GM12873 (cell line): Measurements from ENCODE around the gene ANKS1B.

ENCODE experiments used
- TF ChIP-seq, protein P1 (sequence below): IDR thresholded peaks from 2 replicates; pipeline ENCODE4 v1.5.1; 2012; ENCODE audit warnings: low read depth, mild to moderate bottlenecking, moderate library complexity, low read length, control low read depth; ENCODE audit not compliant: insufficient read depth; ENCODE audit errors: missing control alignments

The ANKS1B gene

GRCh38 chr12:99136516-99136915 lies 848.2 kb downstream of the ANKS1B start:
- TF ChIP-seq, protein P1, sequence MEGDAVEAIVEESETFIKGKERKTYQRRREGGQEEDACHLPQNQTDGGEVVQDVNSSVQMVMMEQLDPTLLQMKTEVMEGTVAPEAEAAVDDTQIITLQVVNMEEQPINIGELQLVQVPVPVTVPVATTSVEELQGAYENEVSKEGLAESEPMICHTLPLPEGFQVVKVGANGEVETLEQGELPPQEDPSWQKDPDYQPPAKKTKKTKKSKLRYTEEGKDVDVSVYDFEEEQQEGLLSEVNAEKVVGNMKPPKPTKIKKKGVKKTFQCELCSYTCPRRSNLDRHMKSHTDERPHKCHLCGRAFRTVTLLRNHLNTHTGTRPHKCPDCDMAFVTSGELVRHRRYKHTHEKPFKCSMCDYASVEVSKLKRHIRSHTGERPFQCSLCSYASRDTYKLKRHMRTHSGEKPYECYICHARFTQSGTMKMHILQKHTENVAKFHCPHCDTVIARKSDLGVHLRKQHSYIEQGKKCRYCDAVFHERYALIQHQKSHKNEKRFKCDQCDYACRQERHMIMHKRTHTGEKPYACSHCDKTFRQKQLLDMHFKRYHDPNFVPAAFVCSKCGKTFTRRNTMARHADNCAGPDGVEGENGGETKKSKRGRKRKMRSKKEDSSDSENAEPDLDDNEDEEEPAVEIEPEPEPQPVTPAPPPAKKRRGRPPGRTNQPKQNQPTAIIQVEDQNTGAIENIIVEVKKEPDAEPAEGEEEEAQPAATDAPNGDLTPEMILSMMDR: no peak

DNA sequence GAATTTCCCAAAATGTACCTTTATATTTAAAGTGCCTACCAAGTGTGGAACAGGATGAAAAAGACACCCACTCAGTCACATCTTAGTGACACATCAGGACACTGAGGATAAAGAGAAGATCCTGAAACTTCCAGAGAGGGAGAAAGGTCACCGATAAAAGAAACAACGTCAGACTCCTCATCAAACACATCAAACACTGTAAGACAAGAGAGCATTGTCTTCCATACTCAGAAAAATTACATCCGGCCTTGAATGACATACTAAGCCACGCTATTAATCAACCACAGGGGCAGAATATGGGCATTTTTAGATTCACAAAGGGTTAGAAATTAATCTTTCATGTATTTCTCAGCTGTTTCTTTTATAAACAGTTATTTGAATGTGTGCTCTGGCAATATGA lies 849.4 kb downstream of the ANKS1B start:
- TF ChIP-seq, protein P1: no peak

DNA sequence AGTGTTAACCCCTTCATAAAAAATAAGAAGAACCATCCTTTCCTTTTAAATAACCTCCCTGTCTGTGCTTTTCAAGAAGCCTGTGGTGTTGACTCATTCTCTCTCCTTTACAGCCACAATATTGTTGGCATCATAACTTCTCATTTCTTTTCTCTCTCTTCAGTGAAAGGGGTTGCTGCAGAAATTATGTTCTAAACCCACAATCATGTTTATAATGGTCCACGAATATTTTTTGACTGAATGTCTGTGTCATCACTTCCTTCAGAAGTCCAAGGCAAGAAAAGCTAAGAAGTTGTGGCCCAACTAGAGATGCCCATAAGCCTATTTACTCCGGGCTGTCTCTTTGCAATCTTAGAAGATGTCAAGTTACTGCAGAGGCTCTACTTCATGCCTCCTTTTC lies 851.3 kb downstream of the ANKS1B start:
- TF ChIP-seq, protein P1: no peak

GRCh38 chr12:99131751-99132199 lies 853.0 kb downstream of the ANKS1B start:
- TF ChIP-seq, protein P1: no peak

GRCh38 chr12:99130808-99131553 lies 853.8 kb downstream of the ANKS1B start:
- TF ChIP-seq, protein P1: no peak

GRCh38 chr12:99128246-99128802 lies 856.4 kb downstream of the ANKS1B start:
- TF ChIP-seq, protein P1: no peak

DNA sequence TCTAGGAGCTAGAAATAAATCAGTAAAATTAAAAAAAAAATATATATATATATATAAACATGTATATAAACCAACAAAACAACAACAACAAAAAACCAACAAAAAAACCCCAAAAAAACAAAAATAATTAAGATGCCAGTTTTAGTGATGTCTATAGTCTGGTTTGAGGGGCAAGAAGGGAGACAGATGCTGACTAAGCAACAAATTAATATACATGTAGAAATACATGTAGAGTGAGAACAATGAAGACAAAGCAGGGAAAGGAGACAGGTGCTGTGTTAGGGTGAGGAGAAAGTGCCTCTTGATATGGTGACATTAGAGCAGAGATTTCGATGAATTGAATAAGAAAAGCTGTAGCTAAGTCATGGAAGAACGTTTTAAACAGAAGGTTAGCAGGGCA lies 861.8 kb downstream of the ANKS1B start:
- TF ChIP-seq, protein P1: no peak
